H9 (cell line): ENCODE results near the gene ANK2. TPM values are rescaled to one million over a fixed set of nuclear protein-coding genes. Genes with fewer than 3 reads are reported as not detected.

Source experiments
- DNase-seq: peaks from one replicate; pipeline ENCODE4 v3.0.0-alpha.2; 2017
- H2AFZ ChIP-seq: one replicate; pipeline ENCODE4 v1.6.1; 2013; ENCODE audit warnings: mild to moderate bottlenecking, low read length, control low read depth, moderate library complexity
- H2AK5ac ChIP-seq: 2 replicates; pipeline ENCODE4 v1.6.1; 2013; ENCODE audit warnings: low read length, control low read depth, mixed read lengths; ENCODE audit not compliant: insufficient read length
- H2BK120ac ChIP-seq: one replicate; pipeline ENCODE4 v1.6.1; 2013; ENCODE audit warnings: low read depth, mild to moderate bottlenecking, low read length, control low read depth, inconsistent platforms; ENCODE audit not compliant: poor library complexity, severe bottlenecking
- H2BK12ac ChIP-seq: 2 replicates; pipeline ENCODE4 v1.6.1; 2013; ENCODE audit warnings: low read length, control low read depth, mixed read lengths, low read depth; ENCODE audit not compliant: insufficient read length
- H2BK15ac ChIP-seq: 2 replicates; pipeline ENCODE4 v1.6.1; 2013; ENCODE audit warnings: low read depth, low read length, control low read depth
- H2BK20ac ChIP-seq: one replicate; pipeline ENCODE4 v1.6.1; 2013; ENCODE audit warnings: low read depth, mild to moderate bottlenecking, low read length, control low read depth, inconsistent platforms; ENCODE audit not compliant: poor library complexity, severe bottlenecking
- H2BK5ac ChIP-seq: 2 replicates; pipeline ENCODE4 v1.6.1; 2013; ENCODE audit warnings: low read length, control low read depth, mixed read lengths; ENCODE audit not compliant: insufficient read length
- H3K14ac ChIP-seq: 2 replicates; pipeline ENCODE4 v1.6.1; 2013; ENCODE audit warnings: low read length, control low read depth; ENCODE audit not compliant: insufficient read depth
- H3K18ac ChIP-seq: 2 replicates; pipeline ENCODE4 v1.6.1; 2013; ENCODE audit warnings: low read depth, mild to moderate bottlenecking, mixed read lengths, low read length, control low read depth; ENCODE audit not compliant: insufficient read length
- H3K23ac ChIP-seq: 2 replicates; pipeline ENCODE4 v1.6.1; 2013; ENCODE audit warnings: low read length, control low read depth, mixed read lengths, low read depth; ENCODE audit not compliant: insufficient read length
- H3K23me2 ChIP-seq: 2 replicates; pipeline ENCODE4 v1.6.1; 2013; ENCODE audit warnings: low read depth, mild to moderate bottlenecking, mixed read lengths, low read length, control low read depth; ENCODE audit not compliant: insufficient read length, poor library complexity, severe bottlenecking
- H3K27ac ChIP-seq: 2 replicates; pipeline ENCODE4 v1.5.1; 2013; ENCODE audit warnings: low read length, control low read depth, mixed read lengths, low read depth; ENCODE audit not compliant: insufficient read length
- H3K27me3 ChIP-seq: 2 replicates; pipeline ENCODE4 v1.6.1; 2013; ENCODE audit warnings: low read length, control low read depth, inconsistent platforms; ENCODE audit not compliant: insufficient read depth
- H3K4ac ChIP-seq: 2 replicates; pipeline ENCODE4 v1.6.1; 2013; ENCODE audit warnings: low read depth, mild to moderate bottlenecking, control low read depth, inconsistent platforms, low read length, moderate library complexity
- H3K4me1 ChIP-seq: 2 replicates; pipeline ENCODE4 v1.6.1; 2013; ENCODE audit warnings: low read length, control low read depth, inconsistent platforms; ENCODE audit not compliant: insufficient read depth
- H3K4me2 ChIP-seq: 2 replicates; pipeline ENCODE4 v1.6.1; 2013; ENCODE audit warnings: low read length, control low read depth, mixed read lengths; ENCODE audit not compliant: insufficient read length, insufficient read depth
- H3K56ac ChIP-seq: 2 replicates; pipeline ENCODE4 v1.6.1; 2013; ENCODE audit warnings: low read depth, mild to moderate bottlenecking, mixed read lengths, low read length, control low read depth; ENCODE audit not compliant: insufficient read length
- H3K79me1 ChIP-seq: 2 replicates; pipeline ENCODE4 v1.6.1; 2013; ENCODE audit warnings: low read depth, mild to moderate bottlenecking, moderate library complexity, low read length, control low read depth, inconsistent platforms; ENCODE audit not compliant: insufficient read depth, poor library complexity, severe bottlenecking
- H3K79me2 ChIP-seq: 2 replicates; pipeline ENCODE4 v1.6.1; 2013; ENCODE audit warnings: low read length, control low read depth, inconsistent platforms; ENCODE audit not compliant: insufficient read depth
- H3K9ac ChIP-seq: 2 replicates; pipeline ENCODE4 v1.6.1; 2013; ENCODE audit warnings: low read length, control low read depth, mixed read lengths; ENCODE audit not compliant: insufficient read length; ENCODE audit errors: extremely low read depth
- H3K9me3 ChIP-seq: one replicate; pipeline ENCODE4 v1.6.1; 2013; ENCODE audit warnings: low read depth, low read length, inconsistent platforms; ENCODE audit not compliant: control insufficient read depth
- H3T11ph ChIP-seq: one replicate; pipeline ENCODE4 v1.6.1; 2013; ENCODE audit warnings: mild to moderate bottlenecking, low read length, control low read depth, inconsistent platforms
- H4K20me1 ChIP-seq: one replicate; pipeline ENCODE4 v1.6.1; 2013; ENCODE audit not compliant: control insufficient read depth, insufficient read length, insufficient read depth
- H4K5ac ChIP-seq: 2 replicates; pipeline ENCODE4 v1.6.1; 2013; ENCODE audit warnings: low read depth, mild to moderate bottlenecking, mixed read lengths, low read length, control low read depth; ENCODE audit not compliant: insufficient read length
- H4K8ac ChIP-seq: replicated peaks from 2 replicates; pipeline ENCODE4 v1.6.1; 2013; ENCODE audit warnings: low read length, control low read depth, mixed read lengths, low read depth; ENCODE audit not compliant: insufficient read length
- H4K91ac ChIP-seq: 2 replicates; pipeline ENCODE4 v1.6.1; 2013; ENCODE audit warnings: low read depth, mild to moderate bottlenecking, moderate library complexity, mixed read lengths, low read length, control low read depth; ENCODE audit not compliant: insufficient read length
- H3K27ac Mint-ChIP-seq, 3 experiments: 2 replicates in 2 of 3; 3 replicates in 1 of 3; pipeline ENCODE4 v1.8.0; 2020 to 2021; ENCODE audit warnings: mixed read lengths in 3 of 3, mild to moderate bottlenecking in 1 of 3, moderate library complexity in 1 of 3
- H3K27me3 Mint-ChIP-seq: 2 replicates; pipeline ENCODE4 v1.8.0; 2021; ENCODE audit warnings: low read depth, mild to moderate bottlenecking, moderate library complexity, mixed read lengths
- H3K36me3 Mint-ChIP-seq, 3 experiments: 2 replicates in 2 of 3; 3 replicates in 1 of 3; pipeline ENCODE4 v1.8.0; 2020 to 2021; ENCODE audit warnings: low read depth in 3 of 3, mixed read lengths in 3 of 3; ENCODE audit not compliant: insufficient read depth in 1 of 3
- H3K4me1 Mint-ChIP-seq, 2 experiments: 2 replicates each; pipeline ENCODE4 v1.8.0; 2020; ENCODE audit warnings: mixed read lengths in 2 of 2
- H3K4me3 Mint-ChIP-seq, 2 experiments: 2 replicates in 1 of 2; 3 replicates in 1 of 2; pipeline ENCODE4 v1.8.0; 2020 to 2021; ENCODE audit warnings: mild to moderate bottlenecking in 2 of 2, mixed read lengths in 2 of 2, moderate library complexity in 1 of 2
- H3K9me3 Mint-ChIP-seq, 2 experiments: 2 replicates in 1 of 2; 3 replicates in 1 of 2; pipeline ENCODE4 v1.8.0; 2020; ENCODE audit warnings: mild to moderate bottlenecking in 2 of 2, mixed read lengths in 2 of 2, moderate library complexity in 1 of 2
- CTCF ChIP-seq: fragments of 200-600 bp; sonication (generic); conservative IDR thresholded peaks from 3 replicates; pipeline ENCODE4 v1.8.0; 2021; ENCODE audit warnings: antibody characterized with exemption, mild to moderate bottlenecking
- WGBS: extraction: QIAGEN DNeasy Blood & Tissue Kit; methylation state at CpG from one replicate; pipeline ENCODE4 v1.1.7; 2013; ENCODE audit warnings: missing lambda C conversion rate, low lambda C conversion rate, mixed read lengths; ENCODE audit not compliant: insufficient read length; ENCODE audit errors: extremely low coverage; 5-methylcytosine and 5-hydroxymethylcytosine counted together
- total RNA-seq: library from RNA; stranded (reverse); gene quantifications from 2 replicates; pipeline ENCODE4 v1.2.1, GENCODE V29; 2021

Gene ANK2
- total RNA-seq, 1 experiment from 2014 or later, result 36.8 TPM

- Histone ChIP-seq H2BK120ac (no peak overlapping the region), H3T11ph (no peak overlapping the region), H3K4me2 (no peak overlapping the region), H4K8ac (no peak overlapping the region), H3K27me3 (no peaks in the 10 kb centered on the region), H2BK15ac (no peak overlapping the region), H4K5ac (no peak overlapping the region), H3K23ac (no peak overlapping the region), H3K9ac (no peak overlapping the region), H4K91ac (no peak overlapping the region), H3K79me1 (no peaks in the 10 kb centered on the region), H3K18ac (no peak overlapping the region), H4K20me1 (no peaks in the 10 kb centered on the region), H3K4me1 (no peaks in the 10 kb centered on the region), H3K9me3 (no peaks in the 10 kb centered on the region), H2BK12ac (no peak overlapping the region), H3K27ac (no peak overlapping the region), H3K56ac (no peak overlapping the region), H3K4ac (no peak overlapping the region), H2AFZ (no peak overlapping the region), H2BK20ac (no peak overlapping the region), H3K23me2 (no peaks in the 10 kb centered on the region), H3K79me2 (no peaks in the 10 kb centered on the region), H3K14ac (no peak overlapping the region), H2AK5ac (no peak overlapping the region), H2BK5ac (no peak overlapping the region)
- Mint-ChIP-seq H3K9me3 (peaks cover 1 to 2% of the 10 kb centered on the region in 2 experiments; a peak in 3 of 5 replicates), H3K27ac (no peak overlapping the region), H3K4me3 (no peak overlapping the region), H3K4me1 (peaks cover 7 to 12% of the 10 kb centered on the region in 2 experiments), H3K27me3 (no peaks in the 10 kb centered on the region), H3K36me3 (peaks cover 1 to 3% (median 1%) of the 10 kb centered on the region in 3 experiments; a peak in 4 of 7 replicates)
- WGBS, result no CpG with 5 or more reads among the region's 11 CpGs
- peak; percentile 51 for DNase-seq
- peak; percentile 88 for TF ChIP-seq CTCF
These were observed 345.5 kb downstream of the ANK2 start for GRCh38 chr4:113394730-113395530.
